ENCODE data around the gene INTS11.
A peak's percentile ranks its signal among the peaks of the same experiment; 100 is the strongest.

GRCh38 chr1:1299686-1300351, 24.6 kb downstream of the INTS11 start:
- TF ChIP-seq MAFK (IDR thresholded peaks at IDR 0.05; ENCODE audit: low read depth, low read length) (no peak), POLR2A (IDR thresholded peaks at IDR 0.05; ENCODE audit: control extremely low read depth in 1 of 2, low read depth in 2 of 2, low read length in 2 of 2) (no peak), HDAC2 (IDR thresholded peaks at IDR 0.05; ENCODE audit: borderline replicate concordance in 1 of 2, low read depth in 2 of 2, low read length in 2 of 2) (no peak), CTCF (IDR thresholded peaks at IDR 0.05; ENCODE audit: control extremely low read depth in 1 of 3, insufficient read depth in 1 of 3, low read depth in 1 of 3, low read length in 3 of 3) (peak in 2 of 3 experiments; percentile 56 to 72; a peak in 3 of 4 replicates), POLR2AphosphoS5 (IDR thresholded peaks at IDR 0.05; ENCODE audit: low read depth, low read length) (no peak), BRCA1 (IDR thresholded peaks at IDR 0.05; ENCODE audit: low read depth, low read length) (no peak), EP300 (IDR thresholded peaks at IDR 0.05; ENCODE audit: borderline replicate concordance in 1 of 2, low read depth in 2 of 2, low read length in 2 of 2) (no peak), CEBPB (IDR thresholded peaks at IDR 0.05; ENCODE audit: low read depth, low read length) (no peak)

Measured in H1 (cell line).